SK-N-SH treated with all-trans-retinoic acid at 6 μM for 48 hours (cell line): ENCODE measurements around the gene PI16.

Experiments
- ARNTL ChIP-seq: fragments of 450-650 bp; formaldehyde crosslinking; IDR thresholded peaks from 2 replicates; pipeline ENCODE4 v1.5.0; 2020; ENCODE audit warnings: low read depth, mild to moderate bottlenecking, moderate library complexity, borderline replicate concordance
- ISL1 ChIP-seq: fragments of 250-450 bp; sonication (Bioruptor Pico); IDR thresholded peaks from 2 replicates; pipeline ENCODE4 v2.1.2; 2022; ENCODE audit warnings: mild to moderate bottlenecking, moderate library complexity
- PATZ1 ChIP-seq: fragments of 250-450 bp; sonication (Bioruptor Pico); IDR thresholded peaks from 2 replicates; pipeline ENCODE4 v1.8.0; 2020; ENCODE audit warnings: mild to moderate bottlenecking, moderate library complexity, borderline replicate concordance
- RARB ChIP-seq: fragments of 250-450 bp; sonication (Bioruptor Pico); IDR thresholded peaks from 2 replicates; pipeline ENCODE4 v1.8.0; 2021; ENCODE audit warnings: mild to moderate bottlenecking, moderate library complexity
- TCF4 ChIP-seq: fragments of 250-450 bp; sonication (Bioruptor Pico); IDR thresholded peaks from 2 replicates; pipeline ENCODE4 v1.8.0; 2021; ENCODE audit warnings: mild to moderate bottlenecking, moderate library complexity, borderline replicate concordance
- ZFP3 ChIP-seq: fragments of 250-450 bp; sonication (Bioruptor Pico); IDR thresholded peaks from 2 replicates; pipeline ENCODE4 v1.5.0; 2020; ENCODE audit warnings: mild to moderate bottlenecking, moderate library complexity

- TF ChIP-seq TCF4 (CRISPR knock-in tag) (no peak), ARNTL (CRISPR knock-in tag) (no peak), PATZ1 (CRISPR knock-in tag) (no peak), ZFP3 (no peak), ISL1 (CRISPR knock-in tag) (no peak), RARB (CRISPR knock-in tag) (no peak)
Measured at GRCh38 chr6:36973190-36973589, 18.7 kb downstream of the PI16 start.
